Left forelimb (tissue), 1 donor: ENCODE measurements around the gene SPEF1.
A peak's percentile ranks its signal among the peaks of the same experiment; 100 is the strongest.

Experiments used
- DNase-seq: peaks from one replicate; pipeline ENCODE4 v3.0.0-alpha.2; 2018; ENCODE audit warnings: low spot score

SPEF1 gene

GRCh38 chr20:3748073-3748472 is 33.2 kb downstream of the SPEF1 start:
- no peak for DNase-seq

GRCh38 chr20:3747471-3747870 is 33.8 kb downstream of the SPEF1 start:
- DNase-seq, result no peak

- no peak for DNase-seq
Measured at GRCh38 chr20:3745686-3746173, 35.5 kb downstream of the SPEF1 start.

GRCh38 chr20:3744806-3745685 is 36.2 kb downstream of the SPEF1 start:
- peak; percentile 66 for DNase-seq

- no peak for DNase-seq
Measured at GRCh38 chr20:3744037-3744436, 37.2 kb downstream of the SPEF1 start.

- DNase-seq, result no peak
Measured at GRCh38 chr20:3743251-3743650, 38.0 kb downstream of the SPEF1 start.

- DNase-seq, result no peak
Measured at GRCh38 chr20:3741836-3742458, 39.3 kb downstream of the SPEF1 start.

GRCh38 chr20:3740615-3741301 is 40.5 kb downstream of the SPEF1 start:
- peak; percentile 60 for DNase-seq

GRCh38 chr20:3739926-3740451 is 41.3 kb downstream of the SPEF1 start:
- DNase-seq, result no peak

GRCh38 chr20:3739054-3739925 is 42.0 kb downstream of the SPEF1 start:
- no peak for DNase-seq

- no peak for DNase-seq
Measured at GRCh38 chr20:3738111-3739053, 42.9 kb downstream of the SPEF1 start.

GRCh38 chr20:3735768-3736167 is 45.5 kb downstream of the SPEF1 start:
- DNase-seq, result no peak

GRCh38 chr20:3734111-3734843 is 47.0 kb downstream of the SPEF1 start:
- DNase-seq, result no peak

- DNase-seq, result no peak
Measured at GRCh38 chr20:3733119-3733995, 47.9 kb downstream of the SPEF1 start.

GRCh38 chr20:3732327-3733118 is 48.7 kb downstream of the SPEF1 start, which contains the start of gene HSPA12B:
Gene HSPA12B, plus strand, starts transcription at chr20:3732685. Its CDS starts 5,990 bp downstream, at chr20:3738675.
- DNase-seq, result no peak

GRCh38 chr20:3731944-3732326 is 49.3 kb downstream of the SPEF1 start:
- no peak for DNase-seq

- DNase-seq, result peak; percentile 62
Measured at GRCh38 chr20:3730803-3731672, 50.2 kb downstream of the SPEF1 start.
